ENCODE results near the gene OXER1.

GRCh38 chr2:42804338-42804737 lies 40.4 kb upstream of the OXER1 start:
- no peak for TF ChIP-seq POLR2A (IDR thresholded peaks at IDR 0.05)
- no peak for TF ChIP-seq CTCF (IDR thresholded peaks at IDR 0.05 in 4 of 5, conservative IDR thresholded peaks at IDR 0.05 in 1 of 5)
